HG03066 (cell line): Measurements from ENCODE around the gene RAB38.

Source experiments
- ATAC-seq: cut with Tn5 transposase; IDR thresholded peaks from one replicate; pipeline ENCODE4 v1.9.1; 2021; ENCODE audit warnings: low read depth; ENCODE audit not compliant: unreplicated experiment

The RAB38 gene

DNA sequence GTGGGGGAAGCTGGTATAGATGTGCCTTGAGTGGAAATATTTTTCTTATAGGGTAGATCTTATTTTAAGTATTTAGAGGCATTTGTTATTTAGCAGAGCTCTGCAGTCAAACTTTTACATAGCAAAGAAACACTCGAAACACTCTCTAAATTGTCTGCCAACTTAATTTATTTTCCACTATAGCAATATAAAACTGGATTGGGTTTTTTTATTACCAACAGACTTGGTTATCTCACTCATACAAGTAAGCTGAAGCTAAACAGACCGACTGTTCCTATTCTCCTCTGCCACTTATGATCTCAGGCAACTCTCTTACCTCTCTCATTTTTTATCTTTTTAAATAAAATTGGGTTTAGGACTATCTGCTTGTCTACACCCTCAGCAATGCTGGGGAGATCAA lies 4.6 kb downstream of the RAB38 start:
- no peak for ATAC-seq

- ATAC-seq, result no peak
Measured at GRCh38 chr11:88169881-88170280, 5.4 kb downstream of the RAB38 start.

DNA sequence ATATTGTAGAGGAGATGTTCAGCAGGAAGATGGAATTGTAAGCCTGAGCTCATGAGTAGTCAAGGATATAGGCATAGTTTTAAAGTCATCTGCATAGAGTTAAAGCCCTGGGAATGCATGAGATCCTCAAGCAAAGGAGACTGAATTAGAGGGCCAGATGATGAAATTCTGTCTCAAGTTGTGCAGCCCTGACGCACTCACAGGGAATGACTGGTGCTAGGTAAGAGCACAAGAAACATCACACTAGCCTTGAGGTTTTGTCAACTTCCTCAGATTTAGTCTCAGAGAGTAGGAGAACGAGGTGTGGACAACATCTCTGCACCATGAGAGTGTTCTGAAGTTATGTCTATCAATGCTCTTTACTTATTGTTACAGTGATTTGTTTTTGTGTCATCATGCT lies 5.8 kb downstream of the RAB38 start:
- no peak for ATAC-seq

GRCh38 chr11:88167853-88168252 lies 7.4 kb downstream of the RAB38 start:
- no peak for ATAC-seq

- no peak for ATAC-seq
Measured at GRCh38 chr11:88164806-88165585, 10.2 kb downstream of the RAB38 start.

DNA sequence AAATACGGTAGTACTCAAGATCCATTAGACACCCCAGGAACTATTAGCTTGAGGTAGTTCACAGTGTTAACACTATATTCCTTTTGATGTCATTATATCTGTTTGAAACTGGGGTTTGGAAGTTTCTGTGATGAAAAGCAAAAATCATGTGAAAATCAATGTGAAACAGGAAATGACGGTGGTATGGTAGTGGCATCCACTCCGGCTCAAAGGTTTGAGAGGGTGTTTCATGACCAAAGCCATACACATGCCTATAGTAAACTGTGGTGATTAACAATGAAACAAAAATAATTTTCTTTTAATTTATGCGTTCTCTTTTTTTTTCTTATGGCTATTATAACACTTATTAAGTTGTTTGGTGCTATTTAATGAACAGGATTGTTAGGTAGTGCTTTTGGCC lies 10.9 kb downstream of the RAB38 start:
- ATAC-seq, result no peak

DNA sequence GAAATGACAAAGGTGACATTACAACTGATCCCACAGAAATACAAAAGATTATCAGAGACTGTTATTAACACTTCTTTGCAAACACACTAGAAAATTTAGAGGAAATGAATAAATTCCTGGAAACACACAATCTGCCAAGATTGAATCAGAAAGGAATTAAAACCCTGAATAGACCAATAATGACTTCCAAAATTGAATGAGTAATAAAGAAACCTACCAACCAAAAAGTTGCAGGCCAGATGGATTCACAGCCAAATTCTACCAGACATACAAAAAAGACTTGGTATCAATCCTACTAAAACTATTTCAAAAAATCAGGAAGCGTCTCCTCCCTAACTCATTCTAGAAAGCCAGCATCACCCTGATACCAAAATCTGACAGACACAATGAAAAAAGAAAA lies 17.2 kb downstream of the RAB38 start:
- ATAC-seq, result no peak

DNA sequence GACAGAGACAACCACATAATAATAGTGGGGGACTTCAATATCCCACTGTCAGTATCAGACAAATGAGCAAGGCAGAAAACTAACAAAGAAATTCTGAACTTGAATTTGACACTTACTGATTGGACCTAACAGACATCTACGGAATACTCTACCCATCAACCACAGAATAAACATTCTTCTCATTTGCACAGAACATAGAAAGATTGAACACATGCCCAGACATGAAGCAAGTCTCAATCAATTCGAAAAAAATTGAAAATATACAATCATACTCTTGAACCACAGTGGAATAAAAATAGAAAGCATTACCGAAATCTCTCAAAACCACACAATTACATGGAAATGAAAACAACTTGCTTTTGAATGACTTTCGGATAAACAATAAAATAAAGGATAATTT lies 17.9 kb downstream of the RAB38 start:
- ATAC-seq, result no peak

- ATAC-seq, result no peak
Measured at GRCh38 chr11:88152381-88152780, 22.9 kb downstream of the RAB38 start.

- ATAC-seq, result no peak
Measured at GRCh38 chr11:88151709-88152265, 23.5 kb downstream of the RAB38 start.

DNA sequence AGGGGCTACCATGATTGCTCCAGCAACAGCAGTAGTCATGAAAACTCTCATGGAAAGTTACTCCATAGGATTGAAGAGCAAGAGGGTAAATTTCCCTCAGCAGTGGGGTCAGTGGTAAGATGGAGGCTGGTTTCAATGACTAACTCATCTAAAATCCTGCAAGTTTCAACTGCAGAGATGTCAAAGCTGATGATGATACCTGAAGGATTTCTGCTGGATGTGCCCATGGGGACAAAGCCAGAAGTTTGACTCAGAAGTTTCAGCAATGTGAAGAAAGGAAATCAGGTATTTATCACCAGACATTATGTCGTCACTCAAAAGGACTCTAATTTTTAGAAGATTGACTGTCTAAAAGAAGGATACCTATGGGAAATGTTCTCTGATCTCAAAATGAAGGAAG lies 29.1 kb downstream of the RAB38 start:
- ATAC-seq, result no peak

DNA sequence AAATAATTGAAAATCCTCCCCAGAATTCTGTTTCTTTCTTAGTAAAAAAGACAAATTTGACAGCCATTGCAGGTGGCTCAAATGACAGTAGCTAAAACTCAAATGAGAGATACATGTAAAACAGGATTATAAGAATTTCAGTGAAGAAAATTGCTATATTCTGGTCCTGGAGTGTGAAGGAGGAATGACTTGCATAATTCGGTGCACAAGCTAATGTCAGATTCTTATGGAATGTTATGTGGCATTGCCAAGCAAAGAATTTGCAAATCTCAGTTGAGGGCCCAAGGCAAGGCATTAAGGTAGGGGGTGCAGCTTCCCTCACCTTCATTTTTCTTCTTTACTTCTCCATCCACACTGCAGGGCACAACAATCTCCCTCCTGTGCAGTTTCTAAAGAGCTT lies 35.4 kb downstream of the RAB38 start:
- ATAC-seq, result no peak

- ATAC-seq, result no peak
Measured at GRCh38 chr11:88131764-88132470, 43.3 kb downstream of the RAB38 start.

GRCh38 chr11:88122956-88123355 lies 52.3 kb downstream of the RAB38 start:
- ATAC-seq, result no peak

DNA sequence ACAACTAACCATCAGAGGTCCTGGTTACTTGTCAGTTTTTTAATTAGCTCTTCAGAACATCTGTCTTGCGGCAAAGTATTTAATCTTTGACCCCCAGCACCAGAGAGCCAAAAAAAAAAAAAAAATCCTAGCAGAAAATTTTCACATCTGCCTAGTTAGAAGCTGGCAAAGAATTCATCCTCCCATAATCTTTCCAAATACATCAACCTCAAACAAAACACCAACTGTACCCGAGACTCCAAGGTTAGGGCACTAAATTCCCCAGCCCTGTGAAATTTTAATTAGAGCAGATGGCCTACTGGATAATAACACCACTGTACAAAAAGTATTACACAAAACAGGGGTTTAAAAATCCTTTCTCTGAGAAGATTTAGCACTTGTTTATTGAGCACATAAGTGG lies 55.7 kb downstream of the RAB38 start:
- ATAC-seq, result no peak

- no peak for ATAC-seq
Measured at GRCh38 chr11:88117281-88117858, 57.9 kb downstream of the RAB38 start.

DNA sequence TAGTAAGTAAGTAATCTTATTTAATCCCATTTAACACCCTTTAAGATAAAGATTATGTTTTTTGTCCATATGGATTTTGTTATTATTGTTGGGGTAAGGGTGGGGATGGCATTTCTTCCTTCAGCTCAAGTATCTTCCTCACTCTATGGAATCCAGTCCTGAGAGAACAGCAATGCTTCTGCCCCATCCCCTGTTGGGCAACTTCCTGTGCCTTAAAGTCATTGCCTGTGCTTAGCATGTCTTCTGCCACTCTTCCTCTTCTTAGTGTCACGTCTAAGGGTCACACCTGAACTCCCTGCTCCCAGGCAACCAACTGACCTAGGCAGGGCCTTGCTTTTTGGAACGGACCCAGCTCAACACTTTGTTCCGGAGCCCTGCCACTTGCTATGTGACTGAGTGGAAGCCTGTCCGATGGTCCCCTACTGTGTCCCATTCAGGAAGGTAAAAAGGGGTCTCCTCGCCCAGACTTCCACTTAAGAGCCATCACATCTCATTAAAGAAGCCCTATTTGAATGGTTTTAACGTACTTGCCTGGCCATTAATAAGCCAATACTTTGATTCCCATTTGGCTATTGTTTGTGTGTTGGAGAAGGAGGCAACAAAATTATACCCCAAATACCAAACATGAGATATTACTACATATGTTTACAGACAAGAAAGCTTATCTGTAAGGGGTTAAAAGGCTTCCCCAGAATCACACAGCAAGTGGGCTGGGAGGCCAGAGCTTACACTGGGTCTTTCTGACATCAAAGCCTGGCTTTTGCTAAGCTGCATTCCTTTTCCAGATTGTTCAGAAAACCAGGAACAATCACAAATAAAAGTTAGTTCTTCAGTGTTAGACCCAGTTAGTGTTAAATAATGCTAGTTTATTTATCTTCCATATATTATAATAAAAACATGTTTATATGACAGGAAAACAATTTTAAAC lies 59.2 kb downstream of the RAB38 start:
- no peak for ATAC-seq

DNA sequence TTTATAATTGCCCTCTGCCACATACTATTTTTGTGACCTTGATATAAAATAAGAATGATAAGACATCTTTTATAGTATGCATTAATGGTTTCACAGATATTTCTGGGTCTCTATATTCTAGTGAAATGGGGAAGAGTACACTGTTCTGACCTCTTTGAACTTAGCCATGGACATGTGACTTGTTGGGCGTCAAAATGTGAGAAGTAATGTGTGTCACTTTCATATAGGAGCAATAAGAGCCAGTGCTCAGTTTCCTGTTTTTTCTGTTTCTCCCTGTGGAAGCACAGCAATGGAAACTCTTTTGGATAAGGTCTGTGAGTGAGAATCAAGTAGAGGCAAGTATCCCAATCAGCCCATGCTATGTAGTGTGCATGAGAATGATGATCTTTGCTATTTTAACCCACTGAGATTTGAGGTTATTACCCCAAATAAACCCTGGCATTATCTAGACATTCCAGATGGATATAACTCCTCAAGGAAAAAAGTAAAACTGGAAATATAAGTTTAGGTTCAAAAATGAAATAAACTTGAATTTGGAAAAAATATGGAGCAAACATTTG lies 60.7 kb downstream of the RAB38 start:
- ATAC-seq, result no peak

GRCh38 chr11:88106666-88107065 lies 68.6 kb downstream of the RAB38 start:
- ATAC-seq, result no peak

DNA sequence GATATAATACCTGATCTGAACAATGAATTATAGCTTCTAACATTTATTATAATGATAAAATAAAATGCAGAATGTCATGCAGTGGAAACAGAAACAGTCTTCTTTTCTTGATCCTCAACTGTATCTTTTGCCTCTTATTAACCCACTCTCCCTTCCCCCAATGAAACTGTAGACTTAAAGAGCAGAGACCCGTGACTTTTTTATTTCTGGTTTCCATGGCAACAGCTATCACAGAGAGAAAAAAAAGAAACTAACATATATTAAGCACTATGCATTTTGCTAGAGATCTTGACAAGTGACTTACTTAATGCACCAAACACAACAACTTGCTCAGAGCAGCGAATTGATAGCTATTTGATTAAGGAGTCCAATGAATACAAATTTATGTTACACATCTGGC lies 69.3 kb downstream of the RAB38 start:
- ATAC-seq, result no peak
